GM23338 (cell line): ENCODE data around the gene ITPRID2. TPM values are rescaled to one million over a fixed set of nuclear protein-coding genes. Genes with fewer than 3 reads are reported as not detected.

Source experiments
- ATAC-seq: fragments of 200-7000 bp; cut with Tn5 transposase; 3 replicates; pipeline ENCODE4 v1.9.1; 2020
- DNase-seq: peaks from one replicate; pipeline ENCODE4 v3.0.0-alpha.2; 2015; ENCODE audit warnings: low spot score
- H2AFZ ChIP-seq: fragments of 200-600 bp; sonication (generic); 2 replicates; pipeline ENCODE4 v1.8.0; 2016; ENCODE audit warnings: antibody characterized with exemption, mild to moderate bottlenecking, moderate library complexity
- H3F3A ChIP-seq: fragments of 200-600 bp; sonication (generic); replicated peaks from 2 replicates; pipeline ENCODE4 v1.8.0; 2017; ENCODE audit warnings: antibody characterized with exemption, mixed run types, low read depth
- H3K27ac ChIP-seq: fragments of 200-600 bp; sonication (generic); 2 replicates; pipeline ENCODE4 v1.6.1; 2016; ENCODE audit warnings: low read depth
- H3K27me3 ChIP-seq: fragments of 200-600 bp; sonication (generic); 2 replicates; pipeline ENCODE4 v1.8.0; 2016; ENCODE audit warnings: mild to moderate bottlenecking, mixed run types, moderate library complexity; ENCODE audit not compliant: insufficient read depth
- H3K36me3 ChIP-seq: fragments of 200-600 bp; sonication (generic); 2 replicates; pipeline ENCODE4 v1.8.0; 2016; ENCODE audit warnings: mild to moderate bottlenecking; ENCODE audit not compliant: insufficient read depth
- H3K4me1 ChIP-seq: fragments of 200-600 bp; sonication (generic); 2 replicates; pipeline ENCODE4 v1.8.0; 2016; ENCODE audit warnings: mild to moderate bottlenecking, moderate library complexity; ENCODE audit not compliant: insufficient read depth
- H3K4me2 ChIP-seq: fragments of 200-600 bp; sonication (generic); 2 replicates; pipeline ENCODE4 v1.7.1; 2017; ENCODE audit warnings: mixed run types
- H3K4me3 ChIP-seq: fragments of 200-600 bp; sonication (generic); 2 replicates; pipeline ENCODE4 v1.6.1; 2016; ENCODE audit warnings: mixed run types
- H3K79me2 ChIP-seq: fragments of 200-600 bp; sonication (generic); replicated peaks from 2 replicates; pipeline ENCODE4 v1.8.0; 2017; ENCODE audit warnings: mild to moderate bottlenecking; ENCODE audit not compliant: insufficient read depth
- H3K9me2 ChIP-seq: fragments of 200-600 bp; sonication (generic); 2 replicates; pipeline ENCODE4 v1.8.0; 2017; ENCODE audit not compliant: insufficient read depth
- H4K20me1 ChIP-seq: fragments of 200-600 bp; sonication (generic); replicated peaks from 2 replicates; pipeline ENCODE4 v1.8.0; 2017; ENCODE audit warnings: mild to moderate bottlenecking; ENCODE audit not compliant: insufficient read depth
- H3K27ac Mint-ChIP-seq: 2 replicates; pipeline ENCODE4 v1.8.0; 2020; ENCODE audit warnings: inconsistent platforms, mild to moderate bottlenecking, moderate library complexity, mixed read lengths
- H3K27me3 Mint-ChIP-seq: 3 replicates; pipeline ENCODE4 v1.8.0; 2022; ENCODE audit warnings: low read depth, mild to moderate bottlenecking, moderate library complexity, mixed read lengths, inconsistent platforms; ENCODE audit not compliant: insufficient read depth, poor library complexity
- H3K36me3 Mint-ChIP-seq: 3 replicates; pipeline ENCODE4 v1.8.0; 2021; ENCODE audit warnings: low read depth, mild to moderate bottlenecking, inconsistent platforms, moderate library complexity, mixed read lengths
- H3K4me1 Mint-ChIP-seq: 3 replicates; pipeline ENCODE4 v1.8.0; 2020; ENCODE audit warnings: mild to moderate bottlenecking, inconsistent platforms, mixed read lengths
- H3K4me3 Mint-ChIP-seq: 3 replicates; pipeline ENCODE4 v1.8.0; 2021; ENCODE audit warnings: moderate library complexity, mild to moderate bottlenecking, inconsistent platforms, mixed read lengths
- H3K9me3 Mint-ChIP-seq: 3 replicates; pipeline ENCODE4 v1.8.0; 2020; ENCODE audit warnings: moderate library complexity, mild to moderate bottlenecking, inconsistent platforms, mixed read lengths
- CREB1 ChIP-seq: fragments of 250-450 bp; sonication (Bioruptor Pico); IDR thresholded peaks from 2 replicates; pipeline ENCODE4 v1.5.0; 2020; ENCODE audit warnings: low read depth, mild to moderate bottlenecking, moderate library complexity
- CTCF ChIP-seq, 2 experiments: fragments of 200-600 bp in 1 of 2; sonication (generic) in 1 of 2; conservative IDR thresholded peaks; 2 replicates each; pipeline versions ENCODE4 v1.5.1 to v1.6.1; 2016 to 2017; ENCODE audit warnings: antibody characterized with exemption in 2 of 2, low read depth in 2 of 2, mild to moderate bottlenecking in 2 of 2, moderate library complexity in 1 of 2
- ETS1 ChIP-seq: IDR thresholded peaks from 2 replicates; pipeline ENCODE4 v1.6.1; 2016; ENCODE audit warnings: antibody characterized with exemption
- EZH2 ChIP-seq: fragments of 200-600 bp; sonication (generic); IDR thresholded peaks from one replicate; pipeline ENCODE4 v1.8.0; 2017; ENCODE audit warnings: antibody characterized with exemption, mild to moderate bottlenecking, low read depth; ENCODE audit not compliant: unreplicated experiment
- EZH2phosphoT487 ChIP-seq: fragments of 200-600 bp; sonication (generic); IDR thresholded peaks from one replicate; pipeline ENCODE4 v1.8.1; 2018; ENCODE audit warnings: antibody characterized with exemption; ENCODE audit not compliant: unreplicated experiment
- JUNB ChIP-seq: IDR thresholded peaks from one replicate; pipeline ENCODE4 v1.6.1; 2016; ENCODE audit warnings: antibody characterized with exemption; ENCODE audit not compliant: unreplicated experiment
- POLR2AphosphoS5 ChIP-seq: IDR thresholded peaks from 2 replicates; pipeline ENCODE4 v1.6.1; 2016; ENCODE audit warnings: antibody characterized with exemption, low read depth
- REST ChIP-seq: IDR thresholded peaks from one replicate; pipeline ENCODE4 v1.6.1; 2018; ENCODE audit warnings: antibody characterized with exemption; ENCODE audit not compliant: unreplicated experiment
- STAT1 ChIP-seq: IDR thresholded peaks from one replicate; pipeline ENCODE4 v1.6.1; 2016; ENCODE audit warnings: antibody characterized with exemption; ENCODE audit not compliant: unreplicated experiment
- ZNF114 ChIP-seq: fragments of 250-450 bp; sonication (Bioruptor Pico); IDR thresholded peaks from 2 replicates; pipeline ENCODE4 v1.5.0; 2020; ENCODE audit warnings: mild to moderate bottlenecking, moderate library complexity
- polyA plus RNA-seq: library from polyadenylated mRNA; unstranded; fragments of >200 nt; fragmentation: Nextera tagmentation; extraction: Ambion mirVana; gene quantifications from 2 replicates; pipeline ENCODE4 v1.2.1, GENCODE V29; 2016
- total RNA-seq: library from RNA; depleted of rRNA; stranded (reverse); fragments of >200 nt; shearing (Covaris generic); gene quantifications from 2 replicates; pipeline ENCODE4 v1.2.3, GENCODE V29; 2014

The ITPRID2 gene
- total and polyA plus RNA-seq, 2 experiments from 2014 or later: 4.4 to 12.0 TPM

DNA sequence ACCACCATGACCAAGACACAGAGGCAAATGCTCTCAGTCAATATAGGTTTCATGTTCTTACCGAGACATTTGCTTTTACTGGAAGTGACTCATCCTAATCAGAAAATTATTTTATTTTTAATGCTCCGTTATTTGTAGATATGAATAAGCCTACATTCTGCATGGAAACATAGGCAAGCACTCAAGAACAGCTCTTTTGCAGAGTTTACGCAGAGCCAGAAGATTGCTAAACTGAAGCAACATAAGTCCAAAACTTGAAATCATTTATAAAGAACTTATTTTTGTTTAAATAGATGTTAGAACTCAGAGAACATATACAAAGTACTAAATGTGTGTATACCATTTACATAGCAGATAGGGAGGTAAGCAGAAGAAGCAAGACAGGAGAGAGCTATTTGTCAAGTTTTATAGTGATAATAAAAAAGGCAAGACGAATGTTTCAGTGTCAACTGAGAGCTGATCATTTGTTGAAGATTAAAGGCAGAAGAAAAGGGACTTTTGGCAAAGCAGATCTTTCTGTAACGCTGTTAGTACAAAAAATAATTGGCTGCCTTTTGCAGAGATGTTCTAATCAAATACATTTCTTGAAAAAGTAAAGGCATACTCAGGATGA, 81.7 kb downstream of the ITPRID2 start:
- no peak overlapping the region for H3K4me3 Mint-ChIP-seq
- TF ChIP-seq EZH2phosphoT487 (no peak), ETS1 (no peak), STAT1 (no peak), ZNF114 (no peak), JUNB (no peak), REST (no peak), CREB1 (CRISPR knock-in tag) (no peak)
- no peaks in the 10 kb centered on the region for H3K36me3 ChIP-seq
- H3K27me3 Mint-ChIP-seq: peaks cover 4% of the 10 kb centered on the region
- H3K27me3 ChIP-seq: no peaks in the 10 kb centered on the region
- no peak overlapping the region for H3K4me2 ChIP-seq
- H2AFZ ChIP-seq: no peak overlapping the region
- DNase-seq (no peak), ATAC-seq (no peak)
- no peaks in the 10 kb centered on the region for H3K4me1 ChIP-seq
- H3K36me3 Mint-ChIP-seq: no peaks in the 10 kb centered on the region
- H3K9me2 ChIP-seq: no peaks in the 10 kb centered on the region
- H3K4me3 ChIP-seq: no peak overlapping the region
- no peak overlapping the region for H3K27ac Mint-ChIP-seq
- no peaks in the 10 kb centered on the region for H4K20me1 ChIP-seq
- no peaks in the 10 kb centered on the region for H3K9me3 Mint-ChIP-seq
- H3K79me2 ChIP-seq: no peaks in the 10 kb centered on the region
- H3K27ac ChIP-seq: no peak overlapping the region
- no peaks in the 10 kb centered on the region for H3F3A ChIP-seq
- no peaks in the 10 kb centered on the region for H3K4me1 Mint-ChIP-seq

- no peak overlapping the region for H3K4me2 ChIP-seq
- Mint-ChIP-seq H3K27me3 (no peaks in the 10 kb centered on the region), H3K36me3 (no peaks in the 10 kb centered on the region), H3K27ac (no peak overlapping the region), H3K4me1 (no peaks in the 10 kb centered on the region), H3K4me3 (no peak overlapping the region), H3K9me3 (no peaks in the 10 kb centered on the region)
- no peaks in the 10 kb centered on the region for H3K4me1 ChIP-seq
- no peaks in the 10 kb centered on the region for H3K9me2 ChIP-seq
- no peaks in the 10 kb centered on the region for H4K20me1 ChIP-seq
- no peaks in the 10 kb centered on the region for H3K36me3 ChIP-seq
- no peaks in the 10 kb centered on the region for H3F3A ChIP-seq
- H3K27ac ChIP-seq: no peak overlapping the region
- DNase-seq: no peak
- H3K4me3 ChIP-seq: no peak overlapping the region
- ATAC-seq: no peak
- H2AFZ ChIP-seq: no peak overlapping the region
- no peaks in the 10 kb centered on the region for H3K79me2 ChIP-seq
- no peaks in the 10 kb centered on the region for H3K27me3 ChIP-seq
- TF ChIP-seq CTCF (conservative IDR thresholded peaks at IDR 0.05; ENCODE audit: low read depth in 2 of 2): no peak
- no peak for TF ChIP-seq ZNF114
- no peak for TF ChIP-seq JUNB
- no peak for TF ChIP-seq EZH2
- TF ChIP-seq STAT1: no peak
- no peak for TF ChIP-seq POLR2AphosphoS5
- TF ChIP-seq EZH2phosphoT487: no peak
These were observed 86.3 kb downstream of the ITPRID2 start for GRCh38 chr2:181977661-181978350.
